ENCODE results near the gene FOSL1. TPM values are rescaled to one million over a fixed set of nuclear protein-coding genes. Genes with fewer than 3 reads are reported as not detected.
A peak's percentile ranks its signal among the peaks of the same experiment; 100 is the strongest.

The FOSL1 gene
- total and polyA plus RNA-seq, 2 of the 13 experiments (the other 11 are each of a cell fraction or from before 2014, with no cell fraction given): 4.0 to 4.1 TPM

DNA sequence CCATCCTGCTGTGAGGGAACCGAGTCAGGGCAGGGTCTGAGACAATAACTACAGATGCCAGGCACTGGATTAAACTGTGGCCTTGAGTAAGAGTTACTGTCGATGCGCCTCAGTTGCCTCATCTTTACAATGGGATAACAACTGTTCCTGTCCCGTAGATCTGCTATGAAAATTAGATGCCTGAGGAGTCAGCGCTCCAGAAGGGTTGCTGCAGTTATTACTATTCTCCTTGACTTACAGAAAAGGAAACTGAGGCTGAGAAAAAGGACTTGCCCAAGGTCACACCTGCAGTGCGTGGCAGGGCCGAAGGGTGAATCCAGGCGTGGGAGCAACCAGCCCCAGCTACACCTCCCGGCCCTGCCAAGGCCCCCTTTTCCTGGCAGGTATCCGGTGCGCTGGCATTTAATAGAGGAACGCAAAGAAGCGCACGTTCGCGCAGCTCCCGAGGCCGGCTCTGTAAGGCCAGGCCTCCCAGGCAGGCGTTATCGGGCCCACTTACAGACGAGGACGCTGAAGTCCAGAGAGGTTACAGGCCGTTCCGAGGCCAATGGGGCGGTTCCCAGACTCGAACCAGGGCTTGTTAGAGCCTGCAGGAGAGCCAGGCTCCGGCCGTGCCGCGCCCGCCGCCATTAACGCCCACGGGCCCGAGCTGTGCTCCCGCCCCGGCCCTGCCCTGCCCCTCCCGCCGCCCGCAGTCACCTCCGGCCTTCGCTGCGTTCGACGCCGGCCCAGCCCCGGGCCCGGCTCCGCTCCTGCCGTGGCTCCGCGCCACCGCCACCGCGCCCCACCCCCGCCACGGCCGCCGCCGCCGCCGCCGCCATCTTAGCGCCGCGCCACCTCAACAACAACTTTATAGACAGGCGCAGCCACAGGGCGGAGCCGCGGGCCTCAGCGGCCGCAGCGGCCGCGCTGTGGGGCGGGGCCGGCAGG lies 18.3 kb upstream of the FOSL1 start, which contains the start of gene C11orf68 (continued):
- TF ChIP-seq, protein P1, sequence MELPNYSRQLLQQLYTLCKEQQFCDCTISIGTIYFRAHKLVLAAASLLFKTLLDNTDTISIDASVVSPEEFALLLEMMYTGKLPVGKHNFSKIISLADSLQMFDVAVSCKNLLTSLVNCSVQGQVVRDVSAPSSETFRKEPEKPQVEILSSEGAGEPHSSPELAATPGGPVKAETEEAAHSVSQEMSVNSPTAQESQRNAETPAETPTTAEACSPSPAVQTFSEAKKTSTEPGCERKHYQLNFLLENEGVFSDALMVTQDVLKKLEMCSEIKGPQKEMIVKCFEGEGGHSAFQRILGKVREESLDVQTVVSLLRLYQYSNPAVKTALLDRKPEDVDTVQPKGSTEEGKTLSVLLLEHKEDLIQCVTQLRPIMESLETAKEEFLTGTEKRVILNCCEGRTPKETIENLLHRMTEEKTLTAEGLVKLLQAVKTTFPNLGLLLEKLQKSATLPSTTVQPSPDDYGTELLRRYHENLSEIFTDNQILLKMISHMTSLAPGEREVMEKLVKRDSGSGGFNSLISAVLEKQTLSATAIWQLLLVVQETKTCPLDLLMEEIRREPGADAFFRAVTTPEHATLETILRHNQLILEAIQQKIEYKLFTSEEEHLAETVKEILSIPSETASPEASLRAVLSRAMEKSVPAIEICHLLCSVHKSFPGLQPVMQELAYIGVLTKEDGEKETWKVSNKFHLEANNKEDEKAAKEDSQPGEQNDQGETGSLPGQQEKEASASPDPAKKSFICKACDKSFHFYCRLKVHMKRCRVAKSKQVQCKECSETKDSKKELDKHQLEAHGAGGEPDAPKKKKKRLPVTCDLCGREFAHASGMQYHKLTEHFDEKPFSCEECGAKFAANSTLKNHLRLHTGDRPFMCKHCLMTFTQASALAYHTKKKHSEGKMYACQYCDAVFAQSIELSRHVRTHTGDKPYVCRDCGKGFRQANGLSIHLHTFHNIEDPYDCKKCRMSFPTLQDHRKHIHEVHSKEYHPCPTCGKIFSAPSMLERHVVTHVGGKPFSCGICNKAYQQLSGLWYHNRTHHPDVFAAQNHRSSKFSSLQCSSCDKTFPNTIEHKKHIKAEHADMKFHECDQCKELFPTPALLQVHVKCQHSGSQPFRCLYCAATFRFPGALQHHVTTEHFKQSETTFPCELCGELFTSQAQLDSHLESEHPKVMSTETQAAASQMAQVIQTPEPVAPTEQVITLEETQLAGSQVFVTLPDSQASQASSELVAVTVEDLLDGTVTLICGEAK (IDR thresholded peaks at IDR 0.05): peak; percentile 69
- TF ChIP-seq, protein P1 (CRISPR knock-in tag; IDR thresholded peaks at IDR 0.05): peak; percentile 99
- no peak for TF ChIP-seq ZNF432 (CRISPR knock-in tag; IDR thresholded peaks at IDR 0.05; ENCODE audit: borderline replicate concordance)
- TF ChIP-seq ZNF546 (CRISPR knock-in tag; conservative IDR thresholded peaks at IDR 0.05): 0 out of 2 replicates have a peak, but pooled peaks have one; percentile 18
- TF ChIP-seq CREB1 (IDR thresholded peaks at IDR 0.05): no peak
- no peak for TF ChIP-seq CREB1 (CRISPR knock-in tag; IDR thresholded peaks at IDR 0.05)
- no peak for TF ChIP-seq ZNF83 (CRISPR knock-in tag; IDR thresholded peaks at IDR 0.05; ENCODE audit: borderline replicate concordance)
- TF ChIP-seq ZNF572 (CRISPR knock-in tag; IDR thresholded peaks at IDR 0.05): peak; percentile 8; the same call in 1 of the 2 replicates
- TF ChIP-seq, protein P2, sequence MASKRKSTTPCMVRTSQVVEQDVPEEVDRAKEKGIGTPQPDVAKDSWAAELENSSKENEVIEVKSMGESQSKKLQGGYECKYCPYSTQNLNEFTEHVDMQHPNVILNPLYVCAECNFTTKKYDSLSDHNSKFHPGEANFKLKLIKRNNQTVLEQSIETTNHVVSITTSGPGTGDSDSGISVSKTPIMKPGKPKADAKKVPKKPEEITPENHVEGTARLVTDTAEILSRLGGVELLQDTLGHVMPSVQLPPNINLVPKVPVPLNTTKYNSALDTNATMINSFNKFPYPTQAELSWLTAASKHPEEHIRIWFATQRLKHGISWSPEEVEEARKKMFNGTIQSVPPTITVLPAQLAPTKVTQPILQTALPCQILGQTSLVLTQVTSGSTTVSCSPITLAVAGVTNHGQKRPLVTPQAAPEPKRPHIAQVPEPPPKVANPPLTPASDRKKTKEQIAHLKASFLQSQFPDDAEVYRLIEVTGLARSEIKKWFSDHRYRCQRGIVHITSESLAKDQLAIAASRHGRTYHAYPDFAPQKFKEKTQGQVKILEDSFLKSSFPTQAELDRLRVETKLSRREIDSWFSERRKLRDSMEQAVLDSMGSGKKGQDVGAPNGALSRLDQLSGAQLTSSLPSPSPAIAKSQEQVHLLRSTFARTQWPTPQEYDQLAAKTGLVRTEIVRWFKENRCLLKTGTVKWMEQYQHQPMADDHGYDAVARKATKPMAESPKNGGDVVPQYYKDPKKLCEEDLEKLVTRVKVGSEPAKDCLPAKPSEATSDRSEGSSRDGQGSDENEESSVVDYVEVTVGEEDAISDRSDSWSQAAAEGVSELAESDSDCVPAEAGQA (IDR thresholded peaks at IDR 0.05; ENCODE audit: low read depth): peak; percentile 73; the same call in 1 of the 2 replicates
- TF ChIP-seq, protein P2 (CRISPR knock-in tag; IDR thresholded peaks at IDR 0.05; ENCODE audit: borderline replicate concordance): no peak
- 0 out of 2 replicates have a peak, but pooled peaks have one; percentile 14 for TF ChIP-seq ZNF205 (CRISPR knock-in tag; IDR thresholded peaks at IDR 0.05)
- 0 out of 2 replicates have a peak, but pooled peaks have one; percentile 57 for TF ChIP-seq ADNP (CRISPR knock-in tag; IDR thresholded peaks at IDR 0.05)
- no peak for TF ChIP-seq KAT2B (IDR thresholded peaks at IDR 0.05; ENCODE audit: borderline replicate concordance, low read depth, low read length)
- peak; percentile 56; the same call in 1 of the 2 replicates for TF ChIP-seq PHF8 (CRISPR knock-in tag; IDR thresholded peaks at IDR 0.05)
